ENCODE results near the gene RAD18.

- TF ChIP-seq EZH2 (optimal IDR thresholded peaks at IDR 0.05; ENCODE audit: low read depth, low read length): no peak
- TF ChIP-seq CTCF (IDR thresholded peaks at IDR 0.05; ENCODE audit: low read length): no peak
- no peak for TF ChIP-seq EZH2phosphoT487 (IDR thresholded peaks at IDR 0.05; ENCODE audit: low read length)
These were observed 44.7 kb upstream of the RAD18 start for GRCh38 chr3:9007928-9008327.
